ACC112 (cell line): ENCODE results near the gene DHX38.

Experiments
- H2AFZ ChIP-seq: fragments of 200-600 bp; sonication (generic); one replicate; pipeline ENCODE4 v1.6.0; 2017; ENCODE audit warnings: antibody characterized with exemption, low read length; ENCODE audit not compliant: unreplicated experiment
- H3K27ac ChIP-seq: fragments of 200-600 bp; sonication (generic); 2 replicates; pipeline ENCODE4 v1.5.1; 2014; ENCODE audit warnings: low read depth, mild to moderate bottlenecking, antibody characterized with exemption, low read length, moderate library complexity
- H3K27me3 ChIP-seq: fragments of 200-600 bp; sonication (generic); 2 replicates; pipeline ENCODE4 v1.6.1; 2014; ENCODE audit warnings: mild to moderate bottlenecking, antibody characterized with exemption, low read length, moderate library complexity, mixed read lengths; ENCODE audit not compliant: insufficient read depth
- H3K36me3 ChIP-seq: fragments of 200-600 bp; sonication (generic); 2 replicates; pipeline ENCODE4 v1.6.1; 2016; ENCODE audit warnings: mild to moderate bottlenecking, antibody characterized with exemption, low read length, moderate library complexity, mixed read lengths; ENCODE audit not compliant: insufficient read depth
- H3K4me1 ChIP-seq: fragments of 200-600 bp; sonication (generic); one replicate; pipeline ENCODE4 v1.6.1; 2016; ENCODE audit warnings: low read length, mixed read lengths; ENCODE audit not compliant: insufficient read depth, unreplicated experiment, control insufficient read depth
- H3K4me3 ChIP-seq: fragments of 200-600 bp; sonication (generic); 2 replicates; pipeline ENCODE4 v1.5.1; 2014; ENCODE audit warnings: mild to moderate bottlenecking, low read depth, low read length
- H3K79me2 ChIP-seq: fragments of 200-600 bp; sonication (generic); one replicate; pipeline ENCODE4 v1.6.0; 2016; ENCODE audit warnings: low read length; ENCODE audit not compliant: control insufficient read depth, unreplicated experiment, insufficient read depth

The DHX38 gene

DNA sequence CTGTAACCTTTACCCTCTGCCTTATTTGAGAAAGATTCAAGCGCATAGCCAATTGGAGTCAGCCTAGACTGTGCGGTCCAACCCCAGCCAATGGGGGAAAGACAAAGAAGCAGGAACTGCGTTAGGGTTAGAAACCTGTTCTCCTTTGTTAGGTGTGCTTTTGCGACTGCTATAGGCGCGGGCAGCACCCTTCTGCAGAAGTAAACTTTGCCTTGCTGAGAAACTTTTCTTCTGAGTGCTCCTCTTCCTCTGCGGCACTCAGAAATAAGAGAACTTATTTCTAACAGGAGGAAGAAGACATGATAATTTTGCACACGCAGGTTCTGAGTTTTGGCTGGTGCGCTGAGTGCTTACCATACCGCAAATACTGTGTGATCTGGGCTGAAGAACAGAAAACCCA, 9.2 kb upstream of the DHX38 start:
- H3K79me2 ChIP-seq = no peaks in the 10 kb centered on the region
- H3K4me1 ChIP-seq = no peaks in the 10 kb centered on the region
- H3K36me3 ChIP-seq = peaks cover 39% of the 10 kb centered on the region
- no peak overlapping the region for H3K4me3 ChIP-seq
- no peaks in the 10 kb centered on the region for H3K27me3 ChIP-seq
- no peak overlapping the region for H2AFZ ChIP-seq
- no peak overlapping the region for H3K27ac ChIP-seq

DNA sequence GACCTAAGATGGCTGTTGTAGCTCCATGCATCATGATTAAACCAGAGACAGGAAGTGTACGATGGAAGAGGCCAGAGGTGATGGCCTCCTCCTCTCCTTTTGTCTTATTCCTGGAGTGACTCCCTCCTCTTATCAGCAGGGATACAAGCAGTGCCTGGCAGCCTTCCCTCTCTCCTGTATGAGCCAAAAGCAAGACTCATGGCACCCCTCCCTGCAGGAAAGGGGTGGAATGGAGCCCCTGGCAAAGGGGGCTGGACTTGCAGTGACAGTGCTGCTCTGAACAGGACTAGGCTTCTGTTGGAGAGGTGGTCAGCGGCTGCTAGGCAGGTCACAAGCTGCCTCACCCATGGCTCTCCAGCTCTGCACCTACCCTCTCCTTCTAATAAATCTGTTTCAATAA, 8.6 kb upstream of the DHX38 start:
- no peak overlapping the region for H2AFZ ChIP-seq
- H3K4me1 ChIP-seq = no peaks in the 10 kb centered on the region
- no peak overlapping the region for H3K27ac ChIP-seq
- peaks cover 39% of the 10 kb centered on the region for H3K36me3 ChIP-seq
- peaks cover 1% of the 10 kb centered on the region for H3K79me2 ChIP-seq
- H3K4me3 ChIP-seq = no peak overlapping the region
- no peaks in the 10 kb centered on the region for H3K27me3 ChIP-seq

DNA sequence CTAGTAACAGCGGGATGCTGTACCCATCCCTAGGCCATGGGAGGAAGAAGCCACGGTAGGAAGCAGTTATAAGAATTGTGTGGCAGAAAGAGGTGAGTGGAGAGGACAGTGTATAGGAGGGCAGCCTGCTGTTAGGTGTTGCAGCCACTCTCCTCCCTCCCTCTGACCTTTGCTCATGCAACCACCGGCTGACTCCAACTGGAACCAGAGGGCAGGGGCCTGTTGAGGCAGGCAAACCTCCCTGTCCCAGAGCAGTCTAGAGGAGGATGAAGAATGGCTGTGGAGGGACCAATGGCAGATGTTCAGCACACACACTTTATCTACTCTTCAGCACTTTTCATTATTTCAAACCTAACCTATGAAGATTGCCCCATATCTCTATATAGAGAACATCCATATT, 2.4 kb upstream of the DHX38 start:
- no peaks in the 10 kb centered on the region for H3K27me3 ChIP-seq
- no peak overlapping the region for H3K4me3 ChIP-seq
- H3K36me3 ChIP-seq = peaks cover 18% of the 10 kb centered on the region
- H2AFZ ChIP-seq = no peak overlapping the region
- peaks cover 60% of the 10 kb centered on the region for H3K79me2 ChIP-seq
- H3K4me1 ChIP-seq = peaks cover 27% of the 10 kb centered on the region
- no peak overlapping the region for H3K27ac ChIP-seq

DNA sequence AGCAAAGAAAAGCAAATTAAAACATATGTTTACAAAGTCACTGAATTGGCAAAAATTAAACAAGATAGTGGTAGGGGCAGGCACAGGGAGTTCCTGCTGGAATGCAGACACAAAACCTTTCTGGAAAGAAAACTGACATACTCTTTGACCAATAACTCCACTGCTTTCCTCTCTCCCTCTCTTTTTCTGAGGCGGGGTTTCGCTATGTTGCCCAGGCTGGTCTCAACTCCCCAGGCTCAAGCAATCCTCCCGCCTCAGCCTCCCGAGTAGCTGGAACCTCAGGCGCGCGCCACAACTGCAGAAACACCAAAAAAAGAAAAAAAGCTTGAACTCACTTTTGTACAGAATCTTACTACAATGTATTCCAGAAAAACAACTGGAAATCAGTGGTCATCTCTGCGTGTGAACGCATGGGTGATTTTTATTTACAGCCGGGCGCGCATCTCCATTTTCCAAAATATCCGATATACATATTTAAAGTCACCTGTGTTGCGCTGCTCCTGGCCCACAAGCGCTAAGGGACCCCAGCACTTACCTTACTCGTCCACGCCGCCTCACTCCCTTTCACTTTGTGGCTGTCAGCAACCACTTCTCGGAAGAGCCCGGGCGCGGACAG, 707 bp upstream of the DHX38 start:
- H3K79me2 ChIP-seq = peaks cover 69% of the 10 kb centered on the region
- peak overlapping the region; percentile 97 for H3K4me3 ChIP-seq
- H2AFZ ChIP-seq = peak overlapping the region; percentile 72
- no peaks in the 10 kb centered on the region for H3K27me3 ChIP-seq
- H3K27ac ChIP-seq = peak overlapping the region; percentile 61
- H3K4me1 ChIP-seq = peaks cover 27% of the 10 kb centered on the region
- H3K36me3 ChIP-seq = peaks cover 14% of the 10 kb centered on the region

DNA sequence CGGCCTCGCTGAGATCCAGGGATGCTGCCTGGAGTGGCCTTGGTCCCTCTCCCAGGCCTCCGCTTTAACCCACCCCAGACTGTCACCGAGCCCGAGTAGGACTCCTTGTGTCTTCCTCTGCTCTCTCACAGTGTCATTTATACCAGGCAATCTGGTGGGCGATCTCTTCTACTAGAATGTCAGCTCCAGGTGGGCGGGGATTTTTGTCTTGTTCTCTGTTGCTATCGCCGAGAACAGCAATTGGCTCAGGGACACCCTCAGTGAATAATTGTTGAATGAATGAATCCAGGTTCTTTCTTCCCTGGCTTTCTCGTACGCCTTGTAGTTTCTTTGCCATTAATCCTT, 591 bp downstream of the DHX38 start:
- peaks cover 27% of the 10 kb centered on the region for H3K4me1 ChIP-seq
- peak overlapping the region; percentile 71 for H3K27ac ChIP-seq
- H3K4me3 ChIP-seq = peak overlapping the region; percentile 97
- H3K27me3 ChIP-seq = no peaks in the 10 kb centered on the region
- H3K79me2 ChIP-seq = peaks cover 69% of the 10 kb centered on the region
- H2AFZ ChIP-seq = peak overlapping the region; percentile 75
- peaks cover 9% of the 10 kb centered on the region for H3K36me3 ChIP-seq

DNA sequence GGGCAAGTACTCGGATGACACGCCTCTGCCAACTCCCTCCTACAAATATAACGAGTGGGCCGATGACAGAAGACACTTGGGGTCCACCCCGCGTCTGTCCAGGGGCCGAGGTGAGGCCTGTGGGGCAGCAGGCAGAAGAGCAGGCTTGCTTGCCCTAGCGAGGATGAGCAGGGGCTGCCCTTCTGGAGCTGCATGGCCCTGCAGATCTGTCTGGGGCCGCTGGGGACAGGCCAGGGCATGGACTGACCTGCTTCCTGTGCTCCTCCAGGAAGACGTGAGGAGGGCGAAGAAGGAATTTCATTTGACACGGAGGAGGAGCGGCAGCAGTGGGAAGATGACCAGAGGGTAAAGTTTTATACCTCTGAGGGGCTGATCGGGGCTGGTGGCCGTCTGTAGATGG, 5.3 kb downstream of the DHX38 start:
- no peak overlapping the region for H3K27ac ChIP-seq
- H3K79me2 ChIP-seq = peaks cover 32% of the 10 kb centered on the region
- H2AFZ ChIP-seq = no peak overlapping the region
- no peak overlapping the region for H3K4me3 ChIP-seq
- peaks cover 12% of the 10 kb centered on the region for H3K4me1 ChIP-seq
- no peaks in the 10 kb centered on the region for H3K27me3 ChIP-seq
- H3K36me3 ChIP-seq = peaks cover 35% of the 10 kb centered on the region

DNA sequence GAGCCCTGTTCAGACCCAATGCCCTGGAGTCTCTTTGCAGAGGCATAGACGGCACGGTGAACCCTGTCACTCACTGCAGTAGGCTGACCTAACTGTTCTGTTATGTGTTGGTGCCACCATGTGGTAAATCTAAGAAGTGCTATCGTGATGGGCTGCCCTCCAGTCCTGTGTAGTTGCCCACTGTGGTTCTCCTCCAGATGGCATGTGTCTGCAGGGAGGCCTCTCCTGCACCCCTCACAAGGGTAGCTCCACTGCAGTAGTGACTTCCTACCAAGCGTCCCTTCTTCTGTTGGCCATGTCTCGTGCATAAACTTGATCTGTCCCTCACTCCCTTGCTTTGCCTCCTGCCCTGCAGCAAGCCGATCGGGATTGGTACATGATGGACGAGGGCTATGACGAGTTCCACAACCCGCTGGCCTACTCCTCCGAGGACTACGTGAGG, 5.8 kb downstream of the DHX38 start:
- Histone ChIP-seq H3K4me3 (no peak overlapping the region), H2AFZ (no peak overlapping the region), H3K36me3 (peaks cover 36% of the 10 kb centered on the region), H3K27me3 (no peaks in the 10 kb centered on the region), H3K27ac (no peak overlapping the region), H3K4me1 (peaks cover 12% of the 10 kb centered on the region), H3K79me2 (peaks cover 27% of the 10 kb centered on the region)

DNA sequence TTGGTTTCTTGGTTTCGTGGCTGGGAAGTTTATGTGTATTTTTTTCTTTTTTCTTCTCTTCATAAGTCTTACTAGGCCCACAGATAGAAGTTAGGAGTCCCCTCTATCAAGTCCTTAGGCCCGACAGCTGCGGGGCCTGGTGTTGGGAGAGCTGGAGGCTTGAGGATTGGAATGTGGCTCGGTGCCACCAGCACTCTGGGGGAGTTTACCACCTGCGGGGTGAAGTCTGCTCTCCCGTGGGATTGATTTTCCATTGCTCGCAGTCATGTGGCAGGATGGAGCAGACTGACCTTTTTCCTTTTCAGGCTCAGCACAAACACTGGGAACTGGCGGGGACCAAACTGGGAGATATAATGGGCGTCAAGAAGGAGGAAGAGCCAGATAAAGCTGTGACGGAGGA, 7.5 kb downstream of the DHX38 start:
- H3K4me3 ChIP-seq = no peak overlapping the region
- H3K27me3 ChIP-seq = no peaks in the 10 kb centered on the region
- H3K4me1 ChIP-seq = no peaks in the 10 kb centered on the region
- no peak overlapping the region for H2AFZ ChIP-seq
- H3K36me3 ChIP-seq = peaks cover 43% of the 10 kb centered on the region
- peaks cover 9% of the 10 kb centered on the region for H3K79me2 ChIP-seq
- no peak overlapping the region for H3K27ac ChIP-seq

DNA sequence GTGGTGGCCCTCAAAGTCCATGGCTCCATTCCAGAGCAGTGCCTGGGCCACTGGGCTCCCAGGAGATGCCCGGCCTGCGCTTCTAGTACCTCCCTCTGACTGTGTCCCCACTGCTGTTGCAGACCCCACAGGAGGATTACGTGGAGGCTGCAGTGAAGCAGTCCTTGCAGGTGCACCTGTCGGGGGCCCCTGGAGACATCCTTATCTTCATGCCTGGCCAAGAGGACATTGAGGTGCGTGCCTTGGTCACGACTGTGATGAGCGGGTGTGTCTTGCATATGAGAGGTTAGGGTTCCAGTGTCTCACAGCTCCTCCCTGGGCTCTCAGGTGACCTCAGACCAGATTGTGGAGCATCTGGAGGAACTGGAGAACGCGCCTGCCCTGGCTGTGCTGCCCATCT, 11.3 kb downstream of the DHX38 start:
- Histone ChIP-seq H3K4me3 (no peak overlapping the region), H3K27ac (no peak overlapping the region), H3K79me2 (no peaks in the 10 kb centered on the region), H3K4me1 (no peaks in the 10 kb centered on the region), H3K36me3 (peaks cover 41% of the 10 kb centered on the region), H3K27me3 (no peaks in the 10 kb centered on the region), H2AFZ (no peak overlapping the region)

DNA sequence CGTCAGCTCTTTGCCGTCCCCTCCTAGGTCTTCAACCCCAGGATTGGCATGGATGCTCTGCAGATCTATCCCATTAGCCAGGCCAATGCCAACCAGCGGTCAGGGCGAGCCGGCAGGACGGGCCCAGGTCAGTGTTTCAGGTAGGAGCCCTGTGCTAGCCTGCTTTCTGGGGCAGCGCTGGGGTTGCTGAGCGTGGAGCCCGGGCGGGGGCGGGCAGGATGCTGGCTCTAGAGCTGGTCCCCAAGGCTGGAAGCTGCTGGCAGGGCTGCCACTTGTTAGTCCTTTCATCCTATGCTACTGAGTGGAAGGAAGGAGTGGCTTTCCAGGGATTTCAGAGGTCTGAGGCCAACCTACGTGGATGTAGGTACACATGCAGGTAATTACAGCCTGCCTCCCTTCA, 12.3 kb downstream of the DHX38 start:
- Histone ChIP-seq H3K4me1 (no peaks in the 10 kb centered on the region), H3K4me3 (no peak overlapping the region), H3K27ac (no peak overlapping the region), H2AFZ (no peak overlapping the region), H3K79me2 (no peaks in the 10 kb centered on the region), H3K27me3 (no peaks in the 10 kb centered on the region), H3K36me3 (peaks cover 47% of the 10 kb centered on the region)

DNA sequence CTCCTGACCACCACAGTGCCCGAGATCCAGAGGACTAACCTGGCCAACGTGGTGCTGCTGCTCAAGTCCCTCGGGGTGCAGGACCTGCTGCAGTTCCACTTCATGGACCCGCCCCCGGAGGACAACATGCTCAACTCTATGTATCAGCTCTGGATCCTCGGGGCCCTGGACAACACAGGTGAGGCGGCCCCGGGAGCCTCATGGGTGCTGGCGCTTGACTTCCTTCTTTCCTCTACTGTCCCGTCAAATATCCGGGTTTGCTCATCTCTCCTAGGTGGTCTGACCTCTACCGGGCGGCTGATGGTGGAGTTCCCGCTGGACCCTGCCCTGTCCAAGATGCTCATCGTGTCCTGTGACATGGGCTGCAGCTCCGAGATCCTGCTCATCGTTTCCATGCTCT, 13.7 kb downstream of the DHX38 start:
- H3K4me3 ChIP-seq = no peak overlapping the region
- H2AFZ ChIP-seq = no peak overlapping the region
- H3K4me1 ChIP-seq = no peaks in the 10 kb centered on the region
- H3K79me2 ChIP-seq = no peaks in the 10 kb centered on the region
- H3K27ac ChIP-seq = no peak overlapping the region
- peaks cover 49% of the 10 kb centered on the region for H3K36me3 ChIP-seq
- H3K27me3 ChIP-seq = no peaks in the 10 kb centered on the region
